ENCODE data around the gene TRPC4AP.

TRPC4AP gene

DNA sequence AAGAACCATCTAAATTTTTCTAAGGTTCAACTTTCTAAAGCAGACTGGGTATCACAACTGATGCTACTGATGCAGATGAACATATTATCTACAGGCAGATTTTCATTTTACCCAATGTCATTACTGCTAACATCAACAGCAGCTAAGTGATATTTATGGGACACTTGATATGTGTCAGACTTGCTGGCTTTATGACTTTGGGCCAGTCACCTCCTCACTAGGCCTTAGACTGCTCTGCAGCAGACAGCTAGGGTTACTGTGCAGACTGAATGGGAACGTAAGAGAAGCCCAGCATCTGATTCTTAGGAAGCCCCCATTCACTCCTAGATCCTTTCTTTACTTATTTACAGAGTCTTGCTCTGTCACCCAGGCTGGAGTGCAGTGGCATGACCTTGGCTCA lies 70.8 kb downstream of the TRPC4AP start:
- H3K27me3 Mint-ChIP-seq: no peaks in the 10 kb centered on the region
- H3K4me1 Mint-ChIP-seq: peaks cover 4% of the 10 kb centered on the region

DNA sequence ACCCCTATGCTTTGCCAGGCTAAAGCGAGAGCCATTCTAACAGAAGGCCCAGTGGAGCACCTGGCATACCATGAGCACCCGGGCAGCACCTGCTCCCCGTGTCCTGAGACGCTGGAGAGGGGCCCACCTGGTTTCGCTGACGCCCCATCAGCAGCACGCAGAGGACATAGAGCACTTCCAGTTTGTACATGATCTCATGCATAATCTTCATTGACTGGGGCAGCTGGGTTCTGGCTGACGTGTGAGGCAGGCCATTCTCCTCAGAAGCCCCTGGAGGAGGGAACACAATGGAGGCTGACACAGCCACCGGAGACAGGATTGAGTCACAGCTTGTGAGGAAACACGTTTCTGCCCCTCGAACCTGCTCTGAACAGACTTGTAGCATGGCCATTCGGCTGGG lies 71.5 kb downstream of the TRPC4AP start:
- DNase-seq (ENCODE audit: low spot score in 2 of 2) (no peak), ATAC-seq (ENCODE audit: low read depth) (no peak)
- no peak overlapping the region for H3K27ac Mint-ChIP-seq
- peaks cover 6% of the 10 kb centered on the region for H3K4me1 Mint-ChIP-seq
- H3K36me3 Mint-ChIP-seq: peaks cover 26% of the 10 kb centered on the region
- H3K27me3 Mint-ChIP-seq: no peaks in the 10 kb centered on the region
- H3K9me3 Mint-ChIP-seq: no peaks in the 10 kb centered on the region
- H3K4me3 Mint-ChIP-seq: no peak overlapping the region

More for the DNA sequence above, 70.8 kb downstream of the TRPC4AP start:
- Mint-ChIP-seq H3K9me3 (no peaks in the 10 kb centered on the region), H3K27ac (no peak overlapping the region), H3K36me3 (peaks cover 25% of the 10 kb centered on the region), H3K4me3 (no peak overlapping the region)
- ATAC-seq (ENCODE audit: low read depth) (no peak), DNase-seq (ENCODE audit: low spot score in 2 of 2) (no peak)

DNA sequence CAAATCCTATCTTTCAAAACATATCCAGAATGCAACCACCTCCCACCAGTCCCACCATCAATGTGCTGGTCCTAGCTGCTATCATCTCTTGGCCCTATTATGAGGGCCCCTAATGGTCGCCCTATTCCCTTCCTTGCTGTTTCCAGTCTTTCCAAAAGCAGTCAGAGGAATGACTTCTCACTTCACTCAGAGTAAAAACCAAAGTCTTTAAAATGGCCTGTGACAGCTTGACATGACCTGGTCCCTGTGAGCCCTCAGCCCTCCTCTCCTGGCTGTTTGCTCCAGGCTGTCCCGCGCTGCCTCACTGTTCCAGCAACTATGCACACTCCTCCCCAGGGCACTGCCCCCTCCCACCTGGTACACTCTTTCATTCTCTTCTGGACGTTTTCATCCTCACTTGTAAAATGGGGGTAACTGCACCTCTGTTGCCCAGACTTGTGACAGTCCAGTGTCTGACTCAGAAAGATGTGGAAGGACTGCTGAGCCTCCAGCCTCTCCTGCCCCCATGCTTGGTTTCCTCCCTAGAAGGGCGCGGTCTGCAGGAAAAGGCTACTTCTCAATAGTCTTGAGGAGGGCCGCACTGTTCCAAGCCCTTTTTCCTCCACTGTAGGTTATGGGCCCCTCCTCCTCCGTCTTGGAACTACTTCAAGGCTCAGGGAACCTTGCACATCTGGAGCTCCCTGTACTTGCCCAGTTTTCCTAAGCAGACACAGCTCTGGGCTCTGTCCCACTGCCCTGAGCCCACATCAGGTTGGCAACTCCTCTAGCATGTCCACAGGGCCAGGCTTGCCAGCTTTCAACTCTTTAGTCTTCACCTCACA lies 72.3 kb downstream of the TRPC4AP start:
- H3K4me3 Mint-ChIP-seq: no peak overlapping the region

DNA sequence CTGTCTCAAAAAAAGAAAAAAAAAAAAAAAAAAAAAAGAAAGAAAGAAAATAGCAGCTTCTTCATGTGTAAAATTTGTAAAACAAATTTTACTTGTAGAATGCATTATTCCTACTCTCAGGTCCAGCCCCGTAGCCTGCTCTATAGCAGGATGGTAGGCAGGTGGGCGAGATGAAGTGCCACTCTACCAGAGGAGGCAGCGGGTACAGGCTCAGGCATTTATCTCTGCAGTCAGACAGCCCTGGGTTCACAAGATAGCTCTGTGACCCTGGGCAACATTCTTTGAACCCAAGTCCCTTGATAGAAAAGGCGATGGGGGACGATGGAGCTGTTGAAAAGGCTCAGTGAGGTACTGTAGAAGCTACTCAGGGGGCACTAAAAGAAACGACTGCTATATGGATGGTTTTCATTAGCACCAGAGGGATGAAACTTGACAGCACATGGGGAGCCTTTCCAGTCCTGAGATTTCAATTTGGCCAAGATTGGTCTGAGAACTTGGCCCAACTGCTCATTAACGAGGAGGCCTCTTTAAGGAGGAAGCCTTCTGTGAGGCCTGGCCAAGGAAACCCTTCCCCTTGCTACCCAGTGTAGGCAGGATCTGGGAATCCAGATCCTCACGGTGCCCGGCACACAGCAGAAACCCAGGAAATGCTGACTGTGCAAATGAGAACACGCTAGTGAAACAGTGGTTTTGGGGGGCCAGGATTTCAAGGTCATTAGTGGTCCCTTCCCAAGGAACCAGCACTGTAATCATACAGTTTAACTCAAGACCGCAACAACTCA lies 73.8 kb downstream of the TRPC4AP start:
- Mint-ChIP-seq H3K27ac (no peak overlapping the region), H3K36me3 (peaks cover 22% of the 10 kb centered on the region), H3K4me3 (no peak overlapping the region), H3K9me3 (no peaks in the 10 kb centered on the region), H3K4me1 (peaks cover 14% of the 10 kb centered on the region), H3K27me3 (no peaks in the 10 kb centered on the region)
- ATAC-seq (ENCODE audit: low read depth): no peak
- DNase-seq (ENCODE audit: low spot score in 2 of 2): no peak

More for the DNA sequence above, 72.3 kb downstream of the TRPC4AP start:
- DNase-seq (ENCODE audit: low spot score in 2 of 2) (no peak), ATAC-seq (ENCODE audit: low read depth) (no peak)
- Mint-ChIP-seq H3K27me3 (no peaks in the 10 kb centered on the region), H3K9me3 (no peaks in the 10 kb centered on the region), H3K27ac (no peak overlapping the region), H3K36me3 (peaks cover 23% of the 10 kb centered on the region), H3K4me1 (peaks cover 3% of the 10 kb centered on the region)

DNA sequence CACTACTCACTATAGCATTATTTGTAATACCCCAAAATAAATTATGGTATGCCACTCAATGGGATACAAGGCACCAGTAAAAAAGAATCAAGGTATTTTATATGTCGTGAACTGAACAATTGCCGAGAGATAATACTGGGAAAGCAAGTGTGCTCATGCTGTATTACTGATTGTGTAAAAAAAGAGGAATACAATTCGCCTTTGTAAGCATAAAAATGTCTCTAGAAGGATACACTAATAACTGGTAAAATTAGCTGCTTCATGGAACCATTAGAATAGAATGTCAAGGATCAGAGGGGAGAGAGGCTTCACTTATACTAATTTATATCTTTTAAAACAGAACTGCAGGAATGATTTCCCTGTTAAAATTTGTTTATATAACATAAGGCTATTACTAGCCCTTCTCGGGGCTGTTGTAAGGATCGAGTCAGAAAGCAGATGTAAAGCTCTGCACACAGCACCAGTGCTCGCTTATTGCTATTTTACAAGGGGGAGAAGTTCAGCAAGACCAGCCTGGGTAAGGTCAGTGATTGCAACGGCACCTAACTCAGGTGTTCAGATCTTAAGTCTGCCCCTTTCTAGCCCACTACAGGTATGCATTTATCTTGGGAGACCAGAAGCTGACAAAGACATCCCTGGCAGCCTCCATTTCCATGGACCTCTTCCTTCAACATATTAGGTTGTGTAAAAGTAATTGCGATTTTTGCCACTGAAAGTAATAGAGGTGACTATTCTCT lies 75.3 kb downstream of the TRPC4AP start:
- Mint-ChIP-seq H3K27ac (peak overlapping the region; percentile 82), H3K27me3 (no peaks in the 10 kb centered on the region)

DNA sequence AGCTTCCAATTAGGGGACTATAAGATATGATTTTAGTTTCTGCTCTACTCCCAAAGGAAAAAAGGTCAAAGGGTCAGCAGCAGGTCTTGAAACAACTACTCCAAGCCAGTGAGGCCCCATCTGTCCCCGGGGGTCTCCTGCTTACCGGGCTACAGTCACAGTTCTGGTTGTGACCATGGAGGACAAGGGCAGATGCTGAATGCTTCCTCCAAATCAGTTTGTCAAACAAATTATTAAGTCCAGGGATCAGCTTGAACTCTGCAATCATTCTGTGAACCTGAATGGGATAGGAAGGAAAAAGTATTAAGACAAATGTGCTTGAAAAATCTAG lies 76.8 kb downstream of the TRPC4AP start:
- peak overlapping the region; percentile 82 for H3K27ac Mint-ChIP-seq
- peaks cover 16% of the 10 kb centered on the region for H3K4me1 Mint-ChIP-seq
- no peak overlapping the region for H3K4me3 Mint-ChIP-seq
- peaks cover 27% of the 10 kb centered on the region for H3K36me3 Mint-ChIP-seq
- DNase-seq (ENCODE audit: low spot score in 2 of 2): no peak
- ATAC-seq (ENCODE audit: low read depth): no peak
- H3K9me3 Mint-ChIP-seq: no peaks in the 10 kb centered on the region
- H3K27me3 Mint-ChIP-seq: no peaks in the 10 kb centered on the region

More for the DNA sequence above, 75.3 kb downstream of the TRPC4AP start:
- Mint-ChIP-seq H3K36me3 (peaks cover 24% of the 10 kb centered on the region), H3K4me3 (no peak overlapping the region), H3K4me1 (peaks cover 16% of the 10 kb centered on the region), H3K9me3 (no peaks in the 10 kb centered on the region)
- no peak for ATAC-seq (ENCODE audit: low read depth)
- no peak for DNase-seq (ENCODE audit: low spot score in 2 of 2)

DNA sequence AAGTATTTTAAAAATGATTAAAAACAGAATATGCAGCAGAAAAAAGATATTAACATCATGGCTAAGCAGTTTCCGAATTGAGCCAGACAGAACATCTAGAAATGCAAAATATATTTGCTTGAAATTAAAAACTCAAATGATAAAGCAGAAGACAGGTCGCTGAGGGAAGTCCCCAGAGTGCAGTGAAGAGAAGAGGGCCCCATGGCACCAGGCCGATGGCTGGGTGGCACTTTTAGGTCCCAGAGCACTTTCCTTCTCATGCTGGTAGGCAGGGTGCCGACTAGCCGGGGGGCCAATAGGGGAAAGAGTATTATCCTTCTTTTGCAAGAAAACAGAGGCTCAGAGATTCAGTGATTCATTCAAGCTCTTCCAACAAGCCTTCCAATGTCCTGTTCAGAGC lies 78.1 kb downstream of the TRPC4AP start:
- DNase-seq (ENCODE audit: low spot score in 2 of 2) (no peak), ATAC-seq (ENCODE audit: low read depth) (peak; percentile 89)
- Mint-ChIP-seq H3K36me3 (peaks cover 19% of the 10 kb centered on the region), H3K27ac (peak overlapping the region; percentile 82), H3K27me3 (no peaks in the 10 kb centered on the region), H3K4me1 (peaks cover 16% of the 10 kb centered on the region), H3K4me3 (peak overlapping the region; percentile 50), H3K9me3 (no peaks in the 10 kb centered on the region)

DNA sequence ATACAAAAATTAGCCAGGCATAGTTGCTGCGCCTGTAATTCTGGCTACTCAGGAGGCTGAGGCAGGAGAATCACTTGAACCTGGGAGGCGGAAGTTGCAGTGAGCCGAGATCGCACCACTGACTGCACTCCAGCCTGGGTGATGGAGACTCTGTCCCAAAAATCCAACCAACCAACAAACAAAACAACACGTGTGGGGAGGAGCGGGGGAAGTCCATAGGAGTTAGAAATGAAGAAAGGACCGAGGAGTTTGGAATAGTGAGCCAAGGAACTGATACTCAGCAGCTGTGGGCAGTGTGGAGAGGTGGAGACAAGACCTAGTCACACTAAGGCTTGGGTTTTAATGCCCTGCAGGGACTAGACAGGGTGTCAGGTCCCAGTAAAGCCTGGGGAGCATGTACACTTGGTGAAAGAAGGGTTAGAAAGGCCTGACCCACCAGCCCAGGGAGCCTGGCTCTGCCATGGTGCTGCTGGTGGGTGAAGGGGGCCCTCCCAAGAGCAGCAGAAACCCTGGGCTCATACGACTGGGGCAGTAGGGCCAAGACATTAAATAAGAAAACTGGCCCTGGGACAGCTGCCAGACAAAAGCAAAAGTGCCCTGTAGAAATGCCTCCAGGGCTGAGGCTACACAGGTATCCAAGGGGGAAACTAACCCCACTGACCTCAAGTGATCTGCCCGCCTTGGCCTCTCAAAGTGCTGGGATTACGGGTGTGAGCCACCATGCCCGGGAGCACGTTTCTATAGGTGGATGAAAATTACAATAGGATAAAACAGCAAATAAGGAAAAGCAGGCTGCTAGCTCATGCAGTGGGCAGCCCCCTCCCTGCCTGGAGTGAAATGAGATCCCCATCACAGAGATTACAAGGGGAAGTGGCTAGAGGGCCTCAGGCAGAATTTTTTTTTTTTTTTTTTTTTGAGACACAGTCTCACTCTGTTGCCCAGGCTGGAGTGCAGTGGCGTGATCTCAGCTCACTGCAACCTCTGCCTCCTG lies 78.9 kb downstream of the TRPC4AP start:
- ATAC-seq (ENCODE audit: low read depth) (peak; percentile 62), DNase-seq (ENCODE audit: low spot score in 2 of 2) (no peak)
- Mint-ChIP-seq H3K4me1 (peaks cover 16% of the 10 kb centered on the region), H3K4me3 (peak overlapping the region; percentile 68), H3K27me3 (no peaks in the 10 kb centered on the region), H3K36me3 (peaks cover 25% of the 10 kb centered on the region), H3K27ac (peak overlapping the region; percentile 82), H3K9me3 (no peaks in the 10 kb centered on the region)

DNA sequence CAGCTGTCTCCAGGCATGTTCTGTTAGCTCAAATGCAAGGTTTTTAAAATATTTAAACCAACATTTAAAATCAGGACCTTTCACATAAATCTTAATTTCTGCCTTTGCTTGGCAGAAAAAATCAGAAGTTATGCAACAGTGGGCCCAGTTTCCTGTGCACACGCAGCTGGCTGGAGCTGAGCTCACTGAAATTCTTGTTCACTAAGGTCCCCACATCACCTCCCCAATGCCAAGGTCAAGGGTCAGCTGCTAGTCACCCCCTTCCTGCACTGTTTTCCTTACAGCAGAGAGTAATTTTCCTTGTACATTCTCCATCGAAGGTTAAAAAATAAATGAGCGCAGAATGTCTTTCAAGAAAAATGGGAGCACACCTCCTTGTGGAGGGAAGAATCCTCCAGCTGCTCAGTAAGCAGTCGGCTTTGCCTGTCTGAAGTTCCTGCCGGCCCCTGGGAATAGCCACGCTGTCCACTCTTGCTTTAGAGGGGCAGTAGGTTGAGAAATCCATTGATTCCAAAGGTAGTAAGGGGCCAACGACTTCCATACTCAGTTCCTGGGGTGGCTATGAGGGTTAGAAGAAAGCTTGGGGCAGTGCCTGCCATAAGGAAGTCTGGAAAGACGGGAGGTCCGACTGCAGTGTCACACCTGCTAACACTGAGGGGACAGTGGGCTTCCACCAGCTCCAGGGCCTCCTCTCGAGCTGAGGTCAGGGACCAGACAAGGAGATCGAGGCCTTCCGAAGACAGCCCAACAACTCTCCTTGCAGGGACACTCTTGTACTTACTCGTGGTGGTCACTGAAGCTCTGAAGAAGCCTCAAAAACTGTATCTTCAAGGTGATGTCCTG lies 80.2 kb downstream of the TRPC4AP start:
- Mint-ChIP-seq H3K4me1 (peaks cover 16% of the 10 kb centered on the region), H3K27me3 (no peaks in the 10 kb centered on the region), H3K36me3 (peaks cover 31% of the 10 kb centered on the region), H3K9me3 (no peaks in the 10 kb centered on the region), H3K27ac (no peak overlapping the region), H3K4me3 (no peak overlapping the region)
- ATAC-seq (ENCODE audit: low read depth): no peak
- DNase-seq (ENCODE audit: low spot score in 2 of 2): no peak

DNA sequence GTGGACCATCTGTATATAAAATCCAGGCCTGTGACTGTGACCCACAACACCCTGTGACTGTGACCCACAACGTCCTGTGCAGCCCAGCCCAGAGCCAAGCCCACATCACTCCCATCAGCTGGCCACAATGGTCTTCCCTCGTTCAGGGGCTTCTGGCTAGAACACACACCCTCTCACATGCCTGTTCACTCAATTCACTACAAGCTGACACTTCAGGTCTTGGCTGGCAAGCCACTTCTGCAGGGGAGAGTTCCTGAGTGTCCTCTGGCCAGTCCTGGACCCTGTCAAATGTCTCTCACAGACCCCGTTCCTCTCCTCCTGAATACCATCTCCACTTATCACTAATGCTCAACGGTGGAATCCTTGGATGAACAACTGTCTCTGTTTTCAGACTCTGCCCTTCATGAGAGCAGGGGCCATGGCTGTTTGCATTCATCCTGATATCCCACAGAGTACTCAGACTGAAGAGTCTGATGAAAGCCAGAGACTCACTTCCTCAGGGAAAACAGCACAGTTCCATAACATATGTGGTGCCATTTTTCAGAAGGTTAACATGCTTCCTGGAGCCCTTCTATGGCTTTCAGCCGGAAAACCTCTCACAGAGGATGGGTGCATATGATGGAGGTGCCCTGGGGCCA lies 80.9 kb downstream of the TRPC4AP start:
- ATAC-seq (ENCODE audit: low read depth) (no peak), DNase-seq (ENCODE audit: low spot score in 2 of 2) (no peak)
- Mint-ChIP-seq H3K27me3 (no peaks in the 10 kb centered on the region), H3K9me3 (no peaks in the 10 kb centered on the region), H3K27ac (no peak overlapping the region), H3K4me3 (no peak overlapping the region), H3K36me3 (peaks cover 29% of the 10 kb centered on the region), H3K4me1 (peaks cover 15% of the 10 kb centered on the region)

DNA sequence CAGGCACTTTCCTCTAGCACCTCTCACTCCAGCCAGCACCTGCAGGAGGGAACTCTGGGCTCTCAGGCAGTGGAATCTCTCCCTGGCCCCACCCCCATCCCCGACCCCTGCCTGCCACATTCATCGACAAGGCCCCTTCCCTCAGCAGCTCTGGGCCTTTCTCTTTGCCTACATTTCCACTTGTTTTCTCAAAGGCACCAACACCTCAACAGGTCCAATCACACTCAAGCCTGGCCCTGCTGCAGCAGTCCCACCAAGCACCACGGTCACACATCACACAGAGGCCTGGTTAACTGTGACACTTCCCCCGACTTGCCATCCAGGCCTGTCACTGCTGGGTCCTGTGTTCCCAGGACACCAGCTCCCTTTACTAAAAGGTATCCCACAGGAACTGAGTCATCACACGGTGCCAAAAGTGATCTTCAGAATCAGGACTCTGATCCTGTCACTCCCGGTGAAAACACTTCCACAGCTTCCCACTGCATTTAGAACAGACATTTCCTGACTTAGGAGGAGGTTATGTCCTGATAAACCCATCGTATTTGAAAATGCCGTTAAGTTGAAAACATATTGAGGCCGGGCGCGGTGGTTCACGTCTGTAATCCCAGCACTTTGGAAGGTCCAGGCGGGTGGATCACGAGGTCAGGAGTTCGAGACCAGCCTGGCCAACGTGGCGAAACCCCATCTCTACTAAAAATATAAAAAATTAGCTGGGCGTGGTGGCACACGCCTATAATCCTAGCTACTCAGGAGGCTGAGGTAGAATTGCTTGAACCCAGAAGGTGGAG lies 82.0 kb downstream of the TRPC4AP start:
- Mint-ChIP-seq H3K9me3 (no peaks in the 10 kb centered on the region), H3K27ac (peak overlapping the region; percentile 78), H3K4me1 (peaks cover 13% of the 10 kb centered on the region), H3K27me3 (no peaks in the 10 kb centered on the region), H3K4me3 (no peak overlapping the region), H3K36me3 (peaks cover 32% of the 10 kb centered on the region)
- DNase-seq (ENCODE audit: low spot score in 2 of 2): no peak
- ATAC-seq (ENCODE audit: low read depth): no peak
